ENCODE data around the gene LILRB5. TPM values are rescaled to one million over a fixed set of nuclear protein-coding genes. Genes with fewer than 3 reads are reported as not detected.

Gene LILRB5
- total and polyA plus RNA-seq, 2 of the 8 experiments (the other 6 are each of a cell fraction or from before 2014, with no cell fraction given) = 0.05 TPM; not detected in 1

DNA sequence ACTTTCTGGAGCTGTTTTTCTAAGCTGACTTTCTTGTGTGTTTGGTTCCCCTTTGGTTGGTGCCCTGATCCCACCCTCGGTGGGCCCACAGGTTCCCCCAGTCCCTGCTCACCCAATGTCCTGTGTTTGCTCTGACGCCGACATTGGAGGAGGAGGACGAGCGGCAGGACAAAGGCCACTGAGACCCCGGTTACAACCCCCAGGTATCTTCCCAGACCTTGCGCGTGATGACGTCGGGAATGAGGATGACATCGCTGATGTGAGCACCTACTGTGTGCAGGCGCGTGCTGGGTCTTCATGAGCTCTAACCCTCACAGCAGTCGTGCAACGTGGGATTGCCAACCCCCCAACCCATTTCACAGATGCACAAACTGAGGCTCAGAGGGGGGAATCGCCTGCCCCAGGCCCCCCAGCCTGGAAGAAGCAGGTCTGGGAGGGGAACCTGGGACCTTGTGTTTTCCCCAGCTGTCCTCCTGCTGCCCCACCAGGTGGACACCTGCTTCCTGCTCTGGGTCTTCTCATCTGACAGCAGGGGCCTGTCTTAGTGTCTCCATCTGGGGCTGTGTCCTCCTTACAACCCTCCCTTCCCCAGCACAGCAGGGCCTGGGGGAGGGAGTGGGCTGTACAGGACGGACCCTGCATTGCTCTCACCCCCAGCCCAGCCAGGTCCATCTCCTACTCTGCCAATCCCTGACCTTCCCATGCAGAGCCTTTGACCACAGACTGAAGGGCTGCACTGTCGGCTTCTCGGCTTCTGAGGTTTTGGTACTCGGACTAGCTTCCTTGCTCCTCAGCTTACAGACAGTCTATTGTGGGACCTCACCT, 9.8 kb downstream of the LILRB5 start:
- H3K36me3 ChIP-seq (ENCODE audit: control insufficient read depth in 2 of 4, insufficient read depth in 4 of 4, low read length in 3 of 4) = no peaks in the 10 kb centered on the region
- H2BK5ac ChIP-seq (ENCODE audit: low read depth, low read length) = no peak overlapping the region
- H3K79me1 ChIP-seq (ENCODE audit: low read depth, low read length) = no peaks in the 10 kb centered on the region
- H2BK15ac ChIP-seq (ENCODE audit: low read length) = no peak overlapping the region
- no peak overlapping the region for H3K4me2 ChIP-seq (ENCODE audit: insufficient read depth in 1 of 2, low read depth in 2 of 2, low read length in 2 of 2)
- no peak overlapping the region for H3K27ac ChIP-seq (ENCODE audit: low read depth, low read length)
- H3K4ac ChIP-seq (replicated peaks; ENCODE audit: insufficient read length, low read depth, low read length) = no peak overlapping the region
- H2BK20ac ChIP-seq (ENCODE audit: low read length) = no peak overlapping the region
- H2BK12ac ChIP-seq (ENCODE audit: low read depth, low read length) = no peak overlapping the region
- H4K20me1 ChIP-seq (replicated peaks in 1 of 2; ENCODE audit: control insufficient read depth in 1 of 2, insufficient read depth in 2 of 2, low read length in 2 of 2) = no peaks in the 10 kb centered on the region
- H2AK5ac ChIP-seq (ENCODE audit: low read depth, low read length) = no peak overlapping the region
- H3K4me3 ChIP-seq (ENCODE audit: extremely low read depth in 1 of 4, insufficient read depth in 2 of 4, low read depth in 3 of 4, low read length in 4 of 4) = no peak overlapping the region
- no peak overlapping the region for H4K5ac ChIP-seq (ENCODE audit: insufficient read length, low read depth, low read length)
- H3K14ac ChIP-seq (ENCODE audit: insufficient read length) = no peak overlapping the region
- CTCF ChIA-PET (ENCODE audit: partially characterized antibody) = interaction anchor here (0.6 to 1.5 kb wide), 5 partner anchors 9 to 107 kb away, joined by 3 to 7 read pairs (median 5); no protein-coding TSS in a partner anchor
- no peak overlapping the region for H4K91ac ChIP-seq (replicated peaks; ENCODE audit: insufficient read length, low read length)
- H3K23ac ChIP-seq (ENCODE audit: insufficient read length) = no peak overlapping the region
- DNase-seq (ENCODE audit: low read depth in 1 of 2, low spot score in 2 of 2) = no peak
- FAIRE-seq = no peak
- H4K8ac ChIP-seq (ENCODE audit: extremely low read depth, insufficient read depth, low read length) = no peak overlapping the region
- no peaks in the 10 kb centered on the region for H3K23me2 ChIP-seq (ENCODE audit: low read depth, low read length)
- POLR2A ChIA-PET (ENCODE audit: partially characterized antibody) = interaction anchor here (0.7 to 2.2 kb wide), 4 partner anchors 24 to 42 kb away, joined by 3 to 7 read pairs (median 4); no protein-coding TSS in a partner anchor
- WGBS, 2 experiments (ENCODE audit: extremely low coverage in 1 of 2, insufficient coverage in 1 of 2, insufficient read length in 1 of 2, insufficient replicate concordance in 2 of 2, low coverage in 1 of 2, low lambda C conversion rate in 2 of 2, missing lambda C conversion rate in 1 of 2) = 95% methylated on average over 20 of the region's 20 CpGs; no CpG with 5 or more reads in 1 of the 2 experiments
- H3K9ac ChIP-seq (replicated peaks in 1 of 4; ENCODE audit: extremely low read depth in 1 of 4, low read depth in 3 of 4, low read length in 3 of 4) = no peak overlapping the region
- H2BK120ac ChIP-seq (replicated peaks; ENCODE audit: low read depth, low read length) = no peak overlapping the region
- H3K79me2 ChIP-seq (ENCODE audit: control insufficient read depth in 1 of 2, insufficient read depth in 2 of 2, low read length in 2 of 2) = no peaks in the 10 kb centered on the region
- H3K9me3 ChIP-seq (ENCODE audit: insufficient read depth in 2 of 2, low read depth in 1 of 2, low read length in 1 of 2) = no peaks in the 10 kb centered on the region
- H3K4me1 ChIP-seq (replicated peaks in 1 of 4; ENCODE audit: control insufficient read depth in 3 of 4, insufficient read depth in 4 of 4, low read length in 3 of 4) = no peaks in the 10 kb centered on the region
- no peaks in the 10 kb centered on the region; a peak in 1 of 7 replicates for H3K27me3 ChIP-seq (replicated peaks in 1 of 4; ENCODE audit: control insufficient read depth in 3 of 4, extremely low read depth in 1 of 4, insufficient read depth in 3 of 4, low read length in 3 of 4)
- H3K56ac ChIP-seq (replicated peaks; ENCODE audit: insufficient read length, low read depth, low read length) = no peak overlapping the region
- no peak overlapping the region for H3K18ac ChIP-seq (ENCODE audit: extremely low read depth, low read length)
- H2AFZ ChIP-seq (ENCODE audit: low read length) = no peak overlapping the region
- TF ChIP-seq, protein P1, sequence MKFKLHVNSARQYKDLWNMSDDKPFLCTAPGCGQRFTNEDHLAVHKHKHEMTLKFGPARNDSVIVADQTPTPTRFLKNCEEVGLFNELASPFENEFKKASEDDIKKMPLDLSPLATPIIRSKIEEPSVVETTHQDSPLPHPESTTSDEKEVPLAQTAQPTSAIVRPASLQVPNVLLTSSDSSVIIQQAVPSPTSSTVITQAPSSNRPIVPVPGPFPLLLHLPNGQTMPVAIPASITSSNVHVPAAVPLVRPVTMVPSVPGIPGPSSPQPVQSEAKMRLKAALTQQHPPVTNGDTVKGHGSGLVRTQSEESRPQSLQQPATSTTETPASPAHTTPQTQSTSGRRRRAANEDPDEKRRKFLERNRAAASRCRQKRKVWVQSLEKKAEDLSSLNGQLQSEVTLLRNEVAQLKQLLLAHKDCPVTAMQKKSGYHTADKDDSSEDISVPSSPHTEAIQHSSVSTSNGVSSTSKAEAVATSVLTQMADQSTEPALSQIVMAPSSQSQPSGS (IDR thresholded peaks at IDR 0.05; ENCODE audit: low read length) = no peak
- TF ChIP-seq YY1 (IDR thresholded peaks at IDR 0.05; ENCODE audit: low read depth, low read length) = no peak
- TF ChIP-seq TAF7 (optimal IDR thresholded peaks at IDR 0.05; ENCODE audit: borderline replicate concordance, low read depth, low read length) = no peak
- no peak for TF ChIP-seq TCF12 (IDR thresholded peaks at IDR 0.05; ENCODE audit: low read depth, low read length)
- no peak for TF ChIP-seq SP2 (IDR thresholded peaks at IDR 0.05; ENCODE audit: low read length)
- TF ChIP-seq FOSL1 (IDR thresholded peaks at IDR 0.05; ENCODE audit: insufficient read depth, low read depth, low read length) = no peak
- TF ChIP-seq POU5F1 (IDR thresholded peaks at IDR 0.05; ENCODE audit: low read depth, low read length) = no peak
- TF ChIP-seq TEAD4 (IDR thresholded peaks at IDR 0.05; ENCODE audit: low read depth, low read length) = no peak
- no peak for TF ChIP-seq SIX5 (IDR thresholded peaks at IDR 0.05; ENCODE audit: low read depth, low read length)
- TF ChIP-seq ASH2L (IDR thresholded peaks at IDR 0.05; ENCODE audit: low read length) = no peak
- TF ChIP-seq NANOG (IDR thresholded peaks at IDR 0.05; ENCODE audit: insufficient read depth, low read depth, low read length, poor library complexity, severe bottlenecking) = no peak

Measured in H1 (cell line).